Measurements from ENCODE around the gene TIMM22.
"Not testable (repeated sequence)": the region's sequence is repeated elsewhere in the genome, so short reads cannot be mapped to it uniquely, and the experiment has no call there.

TIMM22 gene

GRCh38 chr17:1038459-1039122 lies 41.7 kb downstream of the TIMM22 start:
- DNase-seq: peak in 1 of 51 donors; percentile 33

DNA sequence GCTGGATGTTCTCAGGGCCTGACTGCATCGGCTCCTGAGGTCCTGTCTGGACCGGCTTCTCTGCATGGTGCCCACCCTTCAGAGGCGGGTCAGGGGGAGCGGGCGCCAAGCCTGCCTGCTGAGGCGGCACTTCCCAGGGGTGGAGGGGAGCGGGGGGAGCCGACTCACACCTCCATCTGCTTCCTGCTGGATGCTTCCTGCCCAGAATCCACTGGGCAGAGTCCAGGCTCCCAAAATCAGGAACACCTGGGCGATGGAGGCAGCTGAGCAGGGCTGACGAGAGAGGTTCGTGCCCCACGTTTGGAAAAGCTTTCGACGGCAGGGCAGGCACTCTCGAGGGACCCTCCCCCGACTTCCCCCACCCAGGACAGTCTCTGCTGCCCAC lies 42.2 kb downstream of the TIMM22 start:
- DNase-seq: no peak

- DNase-seq: peak in 44 of 51 donors; percentile 13 to 77 (median 50)
Observed at GRCh38 chr17:1039511-1040215, 42.7 kb downstream of the TIMM22 start.

- peak in 26 of 51 donors; percentile 14 to 67 (median 31) for DNase-seq
Observed at GRCh38 chr17:1040216-1040600, 43.3 kb downstream of the TIMM22 start.

DNA sequence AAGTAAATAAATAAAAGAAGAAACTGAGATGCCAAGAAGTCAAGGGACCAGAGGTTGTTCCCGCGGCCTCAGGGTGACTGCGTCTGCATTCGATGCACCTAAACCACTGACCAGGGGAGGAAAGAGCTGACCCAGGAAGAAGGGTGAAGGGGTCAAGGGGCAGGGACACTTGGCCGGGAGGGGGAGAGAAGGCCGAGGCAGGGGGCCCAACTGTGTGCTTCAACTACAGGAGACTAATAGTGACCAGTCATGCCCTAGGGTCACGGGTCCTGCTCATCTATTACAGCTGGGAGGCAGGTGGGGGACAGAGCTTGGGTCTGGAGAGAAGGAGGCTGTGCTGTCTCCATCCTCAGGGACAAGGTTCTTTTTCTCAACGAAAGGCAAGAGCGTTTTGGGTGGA lies 44.8 kb downstream of the TIMM22 start:
- DNase-seq: no peak

DNA sequence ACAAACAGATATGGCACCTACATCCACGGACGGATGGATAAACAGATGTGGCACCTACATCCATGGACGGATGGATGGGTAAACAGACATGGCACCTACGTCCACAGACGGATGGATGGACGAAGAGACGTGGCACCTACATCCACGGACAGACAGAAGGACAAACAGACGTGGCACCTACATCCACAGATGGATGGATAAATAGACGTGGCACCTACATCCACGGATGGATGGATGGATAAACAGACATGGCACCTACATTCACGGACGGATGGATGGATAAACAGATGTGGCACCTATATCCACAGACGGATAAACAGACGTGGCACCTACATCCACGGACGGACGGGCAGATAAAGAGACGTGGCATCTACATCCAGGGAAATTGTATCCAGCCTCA lies 45.6 kb downstream of the TIMM22 start:
- no peak for DNase-seq

GRCh38 chr17:1043601-1044251 lies 46.8 kb downstream of the TIMM22 start:
- DNase-seq: peak in 6 of 51 donors; percentile 11 to 45 (median 24)

GRCh38 chr17:1044387-1045009 lies 47.6 kb downstream of the TIMM22 start:
- DNase-seq: not testable (repeated sequence)

GRCh38 chr17:1045456-1045855 lies 48.5 kb downstream of the TIMM22 start:
- no peak for DNase-seq

DNA sequence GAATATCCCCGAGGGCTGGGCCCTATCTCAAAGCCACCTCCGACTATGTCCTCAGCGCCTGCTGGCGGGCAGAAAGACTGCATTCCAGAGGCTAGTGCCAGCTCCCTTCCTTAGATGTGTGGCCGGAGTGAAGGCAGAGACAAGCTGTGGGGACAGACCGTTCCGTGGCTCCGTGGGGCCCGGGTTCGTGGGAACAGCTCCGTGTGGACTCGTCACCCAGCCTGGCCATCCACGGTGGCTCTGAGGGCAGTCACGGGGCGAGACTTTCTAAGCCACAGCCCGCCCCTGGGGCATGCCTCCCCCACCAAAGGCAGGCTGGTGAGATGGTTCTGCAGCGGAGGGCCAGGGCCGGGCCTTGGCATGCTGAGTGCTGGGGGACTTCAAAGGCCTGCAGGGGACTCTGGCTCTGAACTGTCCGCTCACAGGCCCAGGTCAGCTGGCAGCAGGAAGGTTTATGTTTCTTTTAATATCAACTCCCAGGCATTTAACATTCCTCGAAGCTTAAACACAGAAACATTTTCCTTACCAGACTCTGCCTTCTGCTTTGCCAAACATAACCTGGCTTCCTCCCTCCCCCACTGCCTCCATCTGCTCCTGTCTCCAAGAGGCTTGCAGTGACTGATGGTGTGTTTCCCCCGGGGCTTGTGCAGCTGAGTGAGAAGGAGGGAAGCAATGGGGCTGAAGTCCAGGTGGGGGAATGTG lies 50.4 kb downstream of the TIMM22 start:
- DNase-seq: no peak

DNA sequence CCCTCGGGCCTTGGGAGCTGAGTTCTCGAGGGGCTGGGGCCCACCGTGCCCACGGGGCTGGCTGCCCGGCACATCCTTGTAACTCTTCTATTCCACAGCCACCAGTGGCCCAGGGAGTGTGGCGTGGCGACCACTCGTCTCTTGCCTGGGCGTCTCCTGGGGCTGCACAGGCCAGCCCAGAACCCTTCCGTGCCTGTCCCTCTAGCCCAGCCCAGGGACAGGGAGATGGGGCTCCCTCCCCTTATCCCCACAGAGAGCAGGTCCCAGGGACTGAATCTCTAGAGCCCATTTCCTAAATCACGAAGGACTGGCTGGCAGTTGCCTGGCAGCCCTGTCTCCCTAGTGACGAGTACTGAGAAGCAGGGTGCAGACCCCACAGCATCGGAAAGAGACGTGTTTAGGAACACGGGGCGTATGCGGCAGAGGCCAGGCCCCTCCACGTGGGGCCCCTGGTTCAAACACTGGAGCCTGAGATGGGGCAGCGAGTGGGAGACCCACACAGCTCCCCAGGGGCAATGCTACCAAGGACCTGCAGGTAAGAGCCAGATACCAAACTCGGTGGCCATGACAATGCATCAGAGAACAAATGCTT lies 51.0 kb downstream of the TIMM22 start:
- no peak for DNase-seq

- not testable (repeated sequence) for DNase-seq
Observed at GRCh38 chr17:1048516-1049115, 51.7 kb downstream of the TIMM22 start.

DNA sequence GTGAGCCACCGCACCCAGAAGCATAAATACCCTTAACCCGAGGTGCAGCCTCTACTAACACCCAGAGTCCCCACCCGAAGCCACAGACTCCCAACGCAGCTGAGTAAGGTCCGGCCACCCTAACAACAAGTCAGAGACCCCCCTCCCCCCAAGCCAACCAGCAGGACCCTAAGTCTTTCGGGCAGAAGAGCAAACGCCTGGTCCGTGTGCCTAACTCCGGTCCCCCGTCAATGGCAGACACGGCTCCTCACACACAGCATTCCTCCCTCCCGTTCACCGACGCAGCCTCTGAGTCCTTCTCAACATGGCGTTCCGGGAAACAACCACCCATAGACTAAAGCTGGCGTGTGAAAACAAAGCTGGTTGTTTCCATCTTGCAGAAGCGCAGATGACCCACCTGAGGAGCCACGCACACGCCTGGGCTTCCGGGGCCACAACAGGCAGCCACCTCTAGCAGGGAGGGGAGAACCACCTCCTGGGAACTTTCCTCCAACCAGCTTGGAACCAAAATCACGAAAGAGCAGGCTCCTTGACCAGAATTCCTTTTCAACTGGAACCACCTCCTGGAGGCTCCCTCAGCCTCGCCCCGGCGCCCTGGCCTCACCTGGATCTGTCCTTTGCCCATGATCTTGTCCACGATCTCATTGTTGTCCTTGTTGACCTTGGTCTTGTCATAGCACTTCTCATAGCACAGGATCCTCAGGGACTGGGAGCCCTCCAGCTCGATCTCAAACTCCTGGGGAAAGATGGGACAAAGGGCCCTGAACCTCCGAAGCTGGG lies 52.7 kb downstream of the TIMM22 start:
- DNase-seq: no peak

DNA sequence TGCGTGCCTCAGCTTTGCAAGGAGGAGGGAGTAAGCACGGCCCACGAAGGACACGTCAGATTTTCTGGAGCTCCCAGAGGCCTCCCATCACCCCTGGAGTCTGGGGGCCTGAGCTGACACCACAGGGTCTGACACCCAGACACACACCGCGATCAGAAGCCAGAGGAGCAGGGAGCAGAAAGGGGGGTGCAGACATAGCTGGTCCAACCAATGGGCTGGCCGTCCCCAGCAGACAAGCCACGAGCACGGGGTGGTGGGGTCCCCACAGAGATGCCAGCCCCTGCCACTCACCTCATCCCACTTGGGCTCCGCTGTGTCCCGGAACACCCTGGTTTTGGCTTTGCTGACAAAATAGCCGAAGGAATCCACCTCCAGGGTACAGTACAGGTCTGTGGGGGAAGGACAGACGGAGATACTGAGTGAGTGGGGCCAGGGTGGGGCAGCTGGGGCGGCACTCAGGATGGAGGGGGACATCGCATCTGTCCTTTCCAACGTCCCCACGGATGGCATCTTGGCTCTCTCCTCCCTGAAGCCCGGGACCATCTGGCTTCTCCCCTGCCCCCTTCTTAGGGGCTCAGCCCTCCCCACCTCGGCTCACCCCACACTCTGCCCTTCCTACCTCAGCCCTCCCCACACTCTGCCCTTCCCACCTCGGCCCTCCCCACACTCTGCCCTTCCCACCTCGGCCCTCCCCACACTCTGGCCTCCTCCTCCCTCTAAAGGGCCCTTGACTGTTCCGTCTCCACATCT lies 53.5 kb downstream of the TIMM22 start:
- no peak for DNase-seq

DNA sequence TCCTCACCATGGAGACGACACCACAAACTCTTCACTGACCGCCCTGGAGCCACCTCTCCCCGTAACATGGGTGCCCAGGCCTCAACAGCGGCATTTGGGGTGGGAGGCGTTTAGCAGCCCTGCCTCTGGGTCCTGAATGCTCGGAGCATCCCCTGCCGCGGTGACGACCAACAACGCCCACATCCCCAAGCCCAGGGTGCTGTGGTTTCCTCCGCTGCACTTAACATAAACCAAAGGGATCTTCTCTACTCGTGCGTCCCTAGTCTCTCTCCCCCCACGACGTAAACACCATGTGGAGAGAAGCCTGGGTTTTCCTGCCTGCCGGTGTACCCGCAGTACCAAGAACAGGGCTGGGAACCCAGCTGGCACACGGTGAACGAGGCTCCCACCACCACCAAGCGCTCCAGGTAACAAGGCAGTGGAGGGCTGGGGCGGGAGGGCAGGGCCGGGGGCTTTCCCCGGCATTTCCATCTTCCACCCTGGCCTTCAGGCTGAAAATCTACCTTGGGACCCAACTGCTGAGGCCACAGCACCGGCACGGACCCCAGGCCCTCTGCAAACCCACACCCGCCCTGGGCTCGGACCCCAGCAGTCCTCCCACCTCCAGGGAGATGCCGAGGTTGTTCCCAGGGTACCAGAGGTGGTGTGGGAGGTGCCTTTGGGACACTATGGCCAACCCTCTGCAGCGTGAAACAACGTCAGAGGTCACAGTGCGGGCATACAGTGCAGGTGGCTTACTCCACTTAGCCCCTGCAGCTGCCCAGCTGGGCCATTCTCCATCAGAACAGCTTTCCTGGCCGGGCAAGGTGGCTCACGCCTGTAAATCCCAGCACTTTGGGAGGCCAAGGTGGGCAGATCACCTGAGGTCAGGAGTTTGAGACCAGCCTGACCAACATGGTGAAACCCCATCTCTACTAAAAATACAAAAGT lies 54.3 kb downstream of the TIMM22 start:
- DNase-seq: no peak

Data from hypothalamus (tissue), 51 donors.